Eye (tissue), 1 donor: ENCODE measurements around the gene ADGRV1.

Experiments used
- DNase-seq: peaks from one replicate; pipeline ENCODE4 v3.0.0-alpha.2; 2015

Gene ADGRV1

GRCh38 chr5:91125916-91126315 is 567.3 kb downstream of the ADGRV1 start:
- peak; percentile 11 for DNase-seq

- DNase-seq, result peak; percentile 60
Observed at GRCh38 chr5:91126448-91126847, 567.9 kb downstream of the ADGRV1 start.

- no peak for DNase-seq
Observed at GRCh38 chr5:91126888-91127287, 568.3 kb downstream of the ADGRV1 start.

GRCh38 chr5:91127456-91128081 is 569.0 kb downstream of the ADGRV1 start:
- no peak for DNase-seq

GRCh38 chr5:91128604-91129003 is 570.0 kb downstream of the ADGRV1 start:
- no peak for DNase-seq

GRCh38 chr5:91129748-91130147 is 571.2 kb downstream of the ADGRV1 start:
- DNase-seq, result no peak

- no peak for DNase-seq
Observed at GRCh38 chr5:91130759-91131158, 572.2 kb downstream of the ADGRV1 start.

GRCh38 chr5:91132550-91132949 is 574.0 kb downstream of the ADGRV1 start:
- no peak for DNase-seq

- no peak for DNase-seq
Observed at GRCh38 chr5:91133183-91133582, 574.6 kb downstream of the ADGRV1 start.

- no peak for DNase-seq
Observed at GRCh38 chr5:91135475-91136248, 577.1 kb downstream of the ADGRV1 start.

- no peak for DNase-seq
Observed at GRCh38 chr5:91136271-91136670, 577.7 kb downstream of the ADGRV1 start.

- DNase-seq, result no peak
Observed at GRCh38 chr5:91137647-91138046, 579.0 kb downstream of the ADGRV1 start.

- no peak for DNase-seq
Observed at GRCh38 chr5:91139572-91140200, 581.1 kb downstream of the ADGRV1 start.

- no peak for DNase-seq
Observed at GRCh38 chr5:91140657-91141056, 582.1 kb downstream of the ADGRV1 start.

GRCh38 chr5:91141642-91142041 is 583.0 kb downstream of the ADGRV1 start:
- no peak for DNase-seq

GRCh38 chr5:91142386-91142785 is 583.8 kb downstream of the ADGRV1 start:
- DNase-seq, result no peak

GRCh38 chr5:91142819-91143218 is 584.2 kb downstream of the ADGRV1 start:
- DNase-seq, result no peak

GRCh38 chr5:91143840-91144239 is 585.2 kb downstream of the ADGRV1 start:
- DNase-seq, result no peak

GRCh38 chr5:91144491-91145332 is 586.1 kb downstream of the ADGRV1 start:
- DNase-seq, result no peak

- DNase-seq, result no peak
Observed at GRCh38 chr5:91145333-91145620, 586.7 kb downstream of the ADGRV1 start.

GRCh38 chr5:91146230-91146629 is 587.6 kb downstream of the ADGRV1 start:
- DNase-seq, result no peak

GRCh38 chr5:91146905-91147600 is 588.5 kb downstream of the ADGRV1 start:
- no peak for DNase-seq

GRCh38 chr5:91150234-91150633 is 591.6 kb downstream of the ADGRV1 start:
- no peak for DNase-seq
